Mucosa of stomach (tissue), 1 donor: ENCODE measurements around the gene TECR.
"Not testable (repeated sequence)": the region's sequence is repeated elsewhere in the genome, so short reads cannot be mapped to it uniquely, and the experiment has no call there.

Experiments
- H3K27me3 ChIP-seq: one replicate; pipeline ENCODE4 v1.7.0; 2013; ENCODE audit warnings: mild to moderate bottlenecking, low read length; ENCODE audit not compliant: control insufficient read depth, insufficient read depth
- H3K36me3 ChIP-seq: one replicate; pipeline ENCODE4 v1.7.0; 2013; ENCODE audit warnings: low read length; ENCODE audit not compliant: control insufficient read depth, insufficient read depth
- H3K4me1 ChIP-seq: one replicate; pipeline ENCODE4 v1.7.0; 2013; ENCODE audit warnings: mild to moderate bottlenecking, low read length; ENCODE audit not compliant: control insufficient read depth, insufficient read depth
- H3K4me3 ChIP-seq: one replicate; pipeline ENCODE4 v1.7.0; 2013; ENCODE audit warnings: low read length
- H3K9ac ChIP-seq: one replicate; pipeline ENCODE4 v1.7.0; 2013; ENCODE audit warnings: mild to moderate bottlenecking, low read length, moderate library complexity
- H3K9me3 ChIP-seq: one replicate; pipeline ENCODE4 v1.7.0; 2013; ENCODE audit warnings: mild to moderate bottlenecking, low read length, moderate library complexity; ENCODE audit not compliant: control insufficient read depth
- donor health status: Pancreatic carcinoma.

TECR gene

DNA sequence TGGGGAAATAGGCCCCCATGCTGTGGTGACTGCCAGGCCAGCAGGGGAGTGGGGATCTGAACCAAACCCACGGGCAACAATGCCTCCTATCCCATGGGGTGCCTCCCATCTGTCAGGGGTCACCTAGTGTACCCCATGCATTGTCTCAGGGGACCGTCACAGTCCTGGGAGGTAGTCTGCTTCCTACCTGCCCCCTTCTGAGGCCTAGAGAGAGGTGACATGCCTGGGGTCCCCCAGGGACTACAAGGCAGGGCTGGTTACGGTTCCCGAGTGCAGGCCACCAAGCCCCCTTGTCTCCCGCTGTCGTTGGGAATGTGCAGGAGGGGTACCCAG, 31.3 kb downstream of the TECR start:
- Histone ChIP-seq H3K4me1 (peaks cover 17% of the 10 kb centered on the region), H3K36me3 (no peaks in the 10 kb centered on the region), H3K27me3 (no peaks in the 10 kb centered on the region), H3K4me3 (no peak overlapping the region), H3K9ac (no peak overlapping the region), H3K9me3 (no peaks in the 10 kb centered on the region)

GRCh38 chr19:14561249-14561648, 31.9 kb downstream of the TECR start:
- H3K4me1 ChIP-seq = peaks cover 15% of the 10 kb centered on the region
- H3K9ac ChIP-seq = peak overlapping the region; percentile 22
- H3K36me3 ChIP-seq = no peaks in the 10 kb centered on the region

DNA sequence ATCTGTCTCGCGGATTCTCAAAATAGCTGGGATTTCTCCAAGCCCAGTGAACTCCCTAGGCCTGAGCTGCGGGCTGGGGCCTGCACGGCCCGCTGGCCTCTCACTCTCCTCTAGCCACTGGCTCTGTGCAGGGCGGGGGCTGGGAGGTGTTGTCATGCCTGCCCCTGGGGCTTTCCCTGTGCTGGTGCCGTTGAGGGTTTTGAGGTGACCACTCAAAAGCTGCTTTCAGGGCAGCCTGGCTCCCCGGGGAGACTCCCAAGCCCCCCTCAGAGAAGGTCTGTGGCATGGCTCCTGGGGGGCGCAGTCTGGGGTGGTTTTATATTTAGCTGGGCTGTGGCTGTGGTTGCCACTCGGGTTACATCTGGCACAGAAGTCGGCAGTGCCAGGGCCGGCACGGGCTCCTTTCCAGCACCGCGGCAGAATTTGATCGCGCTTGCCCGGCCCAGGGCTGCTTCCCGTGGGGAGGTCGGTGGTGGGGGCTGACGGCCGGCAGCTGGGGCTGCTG, 32.5 kb downstream of the TECR start:
- H3K27me3 ChIP-seq = no peaks in the 10 kb centered on the region
- no peaks in the 10 kb centered on the region for H3K36me3 ChIP-seq
- peaks cover 10% of the 10 kb centered on the region for H3K4me1 ChIP-seq
- no peak overlapping the region for H3K4me3 ChIP-seq
- no peaks in the 10 kb centered on the region for H3K9me3 ChIP-seq
- peak overlapping the region; percentile 22 for H3K9ac ChIP-seq

More at GRCh38 chr19:14561249-14561648, 31.9 kb downstream of the TECR start:
- H3K27me3 ChIP-seq = no peaks in the 10 kb centered on the region
- no peak overlapping the region for H3K4me3 ChIP-seq
- H3K9me3 ChIP-seq = no peaks in the 10 kb centered on the region

- Histone ChIP-seq H3K4me3 (no peak overlapping the region), H3K4me1 (peaks cover 10% of the 10 kb centered on the region), H3K36me3 (no peaks in the 10 kb centered on the region), H3K27me3 (no peaks in the 10 kb centered on the region), H3K9me3 (no peaks in the 10 kb centered on the region), H3K9ac (peak overlapping the region; percentile 12)
These were observed 33.5 kb downstream of the TECR start for GRCh38 chr19:14562660-14563589.

- Histone ChIP-seq H3K9me3 (no peaks in the 10 kb centered on the region), H3K27me3 (no peaks in the 10 kb centered on the region), H3K4me1 (peaks cover 10% of the 10 kb centered on the region), H3K4me3 (no peak overlapping the region), H3K36me3 (no peaks in the 10 kb centered on the region), H3K9ac (no peak overlapping the region)
These were observed 34.2 kb downstream of the TECR start for GRCh38 chr19:14563590-14563926.

DNA sequence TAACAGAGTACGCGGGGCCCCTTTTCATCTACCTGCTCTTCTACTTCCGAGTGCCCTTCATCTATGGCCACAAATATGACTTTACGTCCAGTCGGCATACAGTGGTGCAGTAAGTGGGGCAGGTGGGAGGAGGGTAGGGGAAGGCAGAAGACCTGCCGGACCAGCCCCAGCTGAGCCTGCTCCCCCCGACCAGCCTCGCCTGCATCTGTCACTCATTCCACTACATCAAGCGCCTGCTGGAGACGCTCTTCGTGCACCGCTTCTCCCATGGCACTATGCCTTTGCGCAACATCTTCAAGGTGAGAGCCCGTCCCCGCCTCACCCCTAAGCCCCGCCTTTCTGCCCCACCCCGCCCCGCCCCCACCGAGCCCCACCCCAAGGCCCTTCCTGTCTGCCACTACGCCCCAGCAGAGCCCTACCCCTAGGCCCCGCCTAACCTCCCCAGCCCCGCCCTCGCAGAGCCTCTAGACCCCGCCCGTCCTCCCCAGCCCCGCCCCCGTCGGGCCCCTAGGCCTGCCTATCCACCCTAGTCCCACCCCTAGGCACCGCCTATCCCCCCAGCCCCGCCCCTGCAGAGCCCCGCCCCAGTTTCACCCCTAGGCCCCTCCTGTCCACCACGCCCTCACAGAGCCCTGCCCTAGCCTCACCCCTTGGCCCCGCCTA, 34.7 kb downstream of the TECR start:
- H3K4me3 ChIP-seq = no peak overlapping the region
- no peaks in the 10 kb centered on the region for H3K36me3 ChIP-seq
- H3K9ac ChIP-seq = no peak overlapping the region
- H3K4me1 ChIP-seq = peaks cover 10% of the 10 kb centered on the region
- H3K9me3 ChIP-seq = no peaks in the 10 kb centered on the region
- H3K27me3 ChIP-seq = no peaks in the 10 kb centered on the region

GRCh38 chr19:14564652-14565297, 35.4 kb downstream of the TECR start:
- H3K9me3 ChIP-seq, H3K9ac ChIP-seq, H3K36me3 ChIP-seq, H3K27me3 ChIP-seq, H3K4me3 ChIP-seq: not testable (repeated sequence)
- H3K4me1 ChIP-seq = peaks cover 16% of the 10 kb centered on the region

DNA sequence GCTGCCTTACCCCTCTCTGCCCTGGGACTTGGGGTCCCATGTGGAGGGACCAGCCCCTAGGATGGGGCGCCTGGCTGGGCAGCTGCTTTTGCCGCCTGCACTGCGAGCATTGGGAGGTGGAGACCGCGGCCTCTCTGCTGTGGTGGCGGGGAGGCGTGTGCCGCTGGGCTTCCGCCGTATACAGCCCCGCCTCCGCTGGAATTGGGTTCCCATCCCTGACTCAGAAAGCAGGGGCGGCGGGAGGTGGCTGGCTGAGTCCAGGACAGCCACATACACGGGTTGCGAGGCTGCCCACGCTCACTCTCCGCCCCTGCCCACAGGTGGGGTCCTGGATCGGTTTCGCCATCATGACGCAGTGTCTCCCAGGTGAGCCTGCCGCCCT, 35.9 kb downstream of the TECR start:
- H3K27me3 ChIP-seq = no peaks in the 10 kb centered on the region

DNA sequence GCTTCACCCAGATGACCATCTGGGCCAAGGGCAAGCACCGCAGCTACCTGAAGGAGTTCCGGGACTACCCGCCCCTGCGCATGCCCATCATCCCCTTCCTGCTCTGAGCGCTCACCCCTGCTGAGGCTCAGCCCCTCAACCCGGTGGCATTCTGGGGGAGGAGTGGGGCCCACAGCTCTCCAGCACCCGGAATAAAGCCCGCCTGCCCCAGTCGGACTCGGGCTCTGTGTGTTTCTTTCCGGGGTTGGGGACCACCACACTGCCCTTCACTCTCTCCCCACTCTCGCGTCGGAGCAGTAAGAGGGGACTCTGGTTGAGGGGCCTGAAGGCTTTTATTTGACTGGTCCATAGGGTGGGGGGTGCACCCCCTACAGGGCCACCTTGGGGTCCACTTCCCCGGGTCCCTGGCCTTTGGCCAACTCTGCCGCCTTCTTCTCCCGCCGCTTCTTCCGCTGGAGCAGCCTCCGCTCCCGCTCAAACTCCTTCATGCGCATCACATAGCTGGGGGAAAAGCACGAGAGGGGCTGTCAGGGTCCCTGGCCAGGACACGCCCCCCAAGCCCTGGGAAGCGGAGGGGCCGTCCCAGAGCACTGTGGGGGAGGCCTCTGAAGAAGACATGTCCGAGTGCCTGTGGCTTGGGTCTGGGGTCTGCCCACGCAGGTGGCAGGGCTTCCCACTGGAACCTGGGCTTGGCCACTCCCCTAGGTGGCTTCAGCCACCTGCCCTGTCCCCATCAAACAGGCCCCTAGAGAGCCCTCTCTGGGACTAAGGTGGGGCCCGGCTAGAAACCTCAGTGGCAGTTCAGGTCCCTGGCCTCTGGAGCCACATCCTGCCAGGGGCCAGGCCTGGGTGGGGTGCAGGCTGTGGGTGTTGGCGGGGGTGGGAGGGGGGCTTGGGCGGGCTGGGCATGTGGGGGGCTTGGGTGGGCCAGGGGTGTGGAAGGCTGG, 36.6 kb downstream of the TECR start:
- no peaks in the 10 kb centered on the region for H3K27me3 ChIP-seq
- no peak overlapping the region for H3K9ac ChIP-seq
- no peaks in the 10 kb centered on the region for H3K36me3 ChIP-seq

More for the DNA sequence above, 35.9 kb downstream of the TECR start:
- Histone ChIP-seq H3K4me1 (peaks cover 17% of the 10 kb centered on the region), H3K4me3 (no peak overlapping the region), H3K36me3 (no peaks in the 10 kb centered on the region), H3K9ac (no peak overlapping the region), H3K9me3 (no peaks in the 10 kb centered on the region)

GRCh38 chr19:14566712-14567077, 37.3 kb downstream of the TECR start:
- no peaks in the 10 kb centered on the region for H3K27me3 ChIP-seq
- H3K9me3 ChIP-seq = no peaks in the 10 kb centered on the region
- H3K4me1 ChIP-seq = peaks cover 21% of the 10 kb centered on the region
- no peak overlapping the region for H3K9ac ChIP-seq
- no peak overlapping the region for H3K4me3 ChIP-seq
- no peaks in the 10 kb centered on the region for H3K36me3 ChIP-seq

More for the DNA sequence above, 36.6 kb downstream of the TECR start:
- Histone ChIP-seq H3K4me3 (no peak overlapping the region), H3K4me1 (peaks cover 24% of the 10 kb centered on the region), H3K9me3 (no peaks in the 10 kb centered on the region)

DNA sequence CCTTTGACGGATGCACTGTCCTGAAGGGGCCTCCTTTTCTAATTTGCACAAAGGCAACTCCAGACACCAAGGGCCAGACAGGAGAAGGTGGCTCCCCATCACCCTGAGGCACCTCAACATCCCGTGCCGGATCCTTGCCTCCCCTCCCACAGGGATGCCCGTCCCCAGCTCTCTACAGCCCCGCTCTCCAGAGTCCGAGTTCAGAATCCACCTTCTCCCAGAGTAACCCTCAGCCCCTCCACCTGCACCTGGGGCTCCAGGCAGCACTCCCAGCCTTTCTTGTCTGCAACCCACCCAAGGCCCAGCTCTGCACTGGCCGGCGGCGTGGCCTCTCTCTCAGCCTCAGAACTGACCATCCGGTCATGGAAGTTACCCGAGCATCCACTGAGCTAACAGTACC, 37.7 kb downstream of the TECR start:
- Histone ChIP-seq H3K36me3 (no peaks in the 10 kb centered on the region), H3K9ac (no peak overlapping the region), H3K4me3 (no peak overlapping the region), H3K4me1 (peaks cover 20% of the 10 kb centered on the region), H3K9me3 (no peaks in the 10 kb centered on the region), H3K27me3 (no peaks in the 10 kb centered on the region)
